Caco-2 (cell line): Measurements from ENCODE around the gene LGALS3BP. TPM values are rescaled to one million over a fixed set of nuclear protein-coding genes. Genes with fewer than 3 reads are reported as not detected.
A peak's percentile ranks its signal among the peaks of the same experiment; 100 is the strongest.

Source experiments
- BruUV-seq: library from RNA; stranded (reverse); fragments of 400-500 nt; replicated peaks from 2 replicates; lab custom pipeline; 2021; lab: Mats Ljungman, UMichigan
- CTCF ChIA-PET: fragments of 300-600 bp; sonication (Branson Sonifier 250); formaldehyde crosslinking; loops from one replicate; lab custom pipeline; 2022; ENCODE audit warnings: antibody characterized with exemption; lab: Charles Lee
- POLR2A ChIA-PET: fragments of 300-600 bp; sonication (Branson Sonifier 250); formaldehyde crosslinking; loops from one replicate; lab custom pipeline; 2022; ENCODE audit warnings: antibody characterized with exemption; lab: Charles Lee
- DNase-seq, 2 experiments: peaks; one replicate each; pipeline versions ENCODE4 v3.0.0 to v3.0.0-alpha.2; 2020 to 2022
- H3K27me3 ChIP-seq: replicated peaks from 2 replicates; pipeline ENCODE4 v1.6.0; 2011; ENCODE audit warnings: low read length; ENCODE audit not compliant: control insufficient read depth, insufficient read depth
- H3K36me3 ChIP-seq: 2 replicates; pipeline ENCODE4 v1.5.1; 2011; ENCODE audit warnings: low read length; ENCODE audit not compliant: control insufficient read depth, insufficient read depth
- H3K4me1 ChIP-seq: fragments of 250-450 bp; sonication (Bioruptor Pico); 2 replicates; pipeline ENCODE4 v1.5.1; 2020; ENCODE audit warnings: mild to moderate bottlenecking
- H3K4me3 ChIP-seq: 2 replicates; pipeline ENCODE4 v1.5.1; 2011; ENCODE audit warnings: low read depth, mild to moderate bottlenecking, control low read depth, low read length
- H3K9me3 ChIP-seq: fragments of 250-450 bp; sonication (Bioruptor Pico); 2 replicates; pipeline ENCODE4 v1.5.1; 2020; ENCODE audit warnings: mild to moderate bottlenecking, moderate library complexity
- H3K27ac Mint-ChIP-seq: one replicate; pipeline ENCODE4 v1.8.0; 2022; ENCODE audit warnings: mixed read lengths; ENCODE audit not compliant: unreplicated experiment
- H3K27me3 Mint-ChIP-seq: one replicate; pipeline ENCODE4 v1.8.0; 2022; ENCODE audit warnings: mixed read lengths; ENCODE audit not compliant: insufficient read depth, unreplicated experiment
- H3K36me3 Mint-ChIP-seq: one replicate; pipeline ENCODE4 v1.8.0; 2022; ENCODE audit warnings: mild to moderate bottlenecking, mixed read lengths; ENCODE audit not compliant: insufficient read depth, unreplicated experiment
- H3K4me1 Mint-ChIP-seq: one replicate; pipeline ENCODE4 v1.8.0; 2022; ENCODE audit warnings: low read depth, mixed read lengths; ENCODE audit not compliant: unreplicated experiment
- H3K4me3 Mint-ChIP-seq: one replicate; pipeline ENCODE4 v1.8.0; 2022; ENCODE audit warnings: mild to moderate bottlenecking, moderate library complexity, mixed read lengths; ENCODE audit not compliant: unreplicated experiment
- H3K9me3 Mint-ChIP-seq: one replicate; pipeline ENCODE4 v1.8.0; 2022; ENCODE audit warnings: mixed read lengths; ENCODE audit not compliant: unreplicated experiment
- intact Hi-C: fragments of 100-400 bp; cut with micrococcal nuclease; formaldehyde crosslinking; loops from one replicate; pipeline ENCODE4 v1.10.0; 2022; ENCODE audit not compliant: unreplicated experiment
- total RNA-seq: library from RNA; stranded (reverse); gene quantifications from 2 replicates; pipeline ENCODE4 v1.2.3, GENCODE V29; 2022
- TF ChIP-seq, protein P1 (sequence below), 2 experiments: fragments of 200-600 bp in 1 of 2; IDR thresholded peaks; 1 replicate in 1 of 2; 2 replicates in 1 of 2; pipeline versions ENCODE4 v1.5.1 to v1.8.0; 2011 to 2022; ENCODE audit warnings: antibody characterized with exemption in 1 of 2, control low read depth in 1 of 2, inconsistent platforms in 1 of 2, low read depth in 1 of 2, low read length in 1 of 2, mild to moderate bottlenecking in 1 of 2, moderate library complexity in 1 of 2; ENCODE audit not compliant: insufficient read depth in 1 of 2, severe bottlenecking in 1 of 2, unreplicated experiment in 1 of 2

The LGALS3BP gene
- total RNA-seq, 1 experiment from 2014 or later = 65.4 TPM

DNA sequence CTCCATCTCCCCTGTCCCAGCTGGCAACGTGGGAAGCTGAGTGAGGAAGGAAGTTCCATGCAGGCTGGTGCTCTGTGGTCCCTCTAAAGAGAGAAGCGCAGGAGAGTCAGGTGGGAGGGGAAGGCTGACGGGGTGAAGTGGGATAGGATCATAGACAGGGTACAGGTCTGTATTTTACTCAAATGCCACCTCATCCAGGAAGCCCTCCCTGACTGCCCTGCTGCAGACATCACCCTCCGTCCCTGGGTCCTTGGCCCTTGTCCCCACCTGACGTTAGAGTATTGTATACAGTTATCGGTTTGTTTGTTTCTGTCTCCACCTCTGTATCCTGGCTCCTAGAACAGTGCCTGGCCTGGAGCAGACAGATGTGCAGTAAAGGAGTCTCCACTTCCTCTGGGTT lies 18.2 kb upstream of the LGALS3BP start:
- intact Hi-C loops = no loop called here
- H3K27ac Mint-ChIP-seq = no peak overlapping the region
- H3K4me3 Mint-ChIP-seq = no peak overlapping the region
- no peaks in the 10 kb centered on the region for H3K9me3 Mint-ChIP-seq
- DNase-seq = peak in 1 of 2 experiments; percentile 9
- no peaks in the 10 kb centered on the region for H3K27me3 Mint-ChIP-seq
- H3K36me3 Mint-ChIP-seq = peaks cover 64% of the 10 kb centered on the region
- no peaks in the 10 kb centered on the region for H3K4me1 Mint-ChIP-seq
- TF ChIP-seq, protein P1, sequence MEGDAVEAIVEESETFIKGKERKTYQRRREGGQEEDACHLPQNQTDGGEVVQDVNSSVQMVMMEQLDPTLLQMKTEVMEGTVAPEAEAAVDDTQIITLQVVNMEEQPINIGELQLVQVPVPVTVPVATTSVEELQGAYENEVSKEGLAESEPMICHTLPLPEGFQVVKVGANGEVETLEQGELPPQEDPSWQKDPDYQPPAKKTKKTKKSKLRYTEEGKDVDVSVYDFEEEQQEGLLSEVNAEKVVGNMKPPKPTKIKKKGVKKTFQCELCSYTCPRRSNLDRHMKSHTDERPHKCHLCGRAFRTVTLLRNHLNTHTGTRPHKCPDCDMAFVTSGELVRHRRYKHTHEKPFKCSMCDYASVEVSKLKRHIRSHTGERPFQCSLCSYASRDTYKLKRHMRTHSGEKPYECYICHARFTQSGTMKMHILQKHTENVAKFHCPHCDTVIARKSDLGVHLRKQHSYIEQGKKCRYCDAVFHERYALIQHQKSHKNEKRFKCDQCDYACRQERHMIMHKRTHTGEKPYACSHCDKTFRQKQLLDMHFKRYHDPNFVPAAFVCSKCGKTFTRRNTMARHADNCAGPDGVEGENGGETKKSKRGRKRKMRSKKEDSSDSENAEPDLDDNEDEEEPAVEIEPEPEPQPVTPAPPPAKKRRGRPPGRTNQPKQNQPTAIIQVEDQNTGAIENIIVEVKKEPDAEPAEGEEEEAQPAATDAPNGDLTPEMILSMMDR (IDR thresholded peaks at IDR 0.05; ENCODE audit: insufficient read depth in 1 of 2, low read depth in 1 of 2, low read length in 1 of 2, severe bottlenecking in 1 of 2, unreplicated experiment in 1 of 2) = no peak
- Histone ChIP-seq H3K9me3 (no peaks in the 10 kb centered on the region), H3K36me3 (0 out of 2 replicates have a peak, but pooled peaks cover 3% of the 10 kb centered on the region), H3K4me3 (no peak overlapping the region), H3K4me1 (no peaks in the 10 kb centered on the region), H3K27me3 (no peaks in the 10 kb centered on the region)
- POLR2A ChIA-PET = no interaction called here
- no TSS peak for BruUV-seq
- CTCF ChIA-PET = interaction anchor here (0.6 kb wide), 1 partner anchor 132 kb away, joined by 5 read pairs; no protein-coding TSS in a partner anchor

DNA sequence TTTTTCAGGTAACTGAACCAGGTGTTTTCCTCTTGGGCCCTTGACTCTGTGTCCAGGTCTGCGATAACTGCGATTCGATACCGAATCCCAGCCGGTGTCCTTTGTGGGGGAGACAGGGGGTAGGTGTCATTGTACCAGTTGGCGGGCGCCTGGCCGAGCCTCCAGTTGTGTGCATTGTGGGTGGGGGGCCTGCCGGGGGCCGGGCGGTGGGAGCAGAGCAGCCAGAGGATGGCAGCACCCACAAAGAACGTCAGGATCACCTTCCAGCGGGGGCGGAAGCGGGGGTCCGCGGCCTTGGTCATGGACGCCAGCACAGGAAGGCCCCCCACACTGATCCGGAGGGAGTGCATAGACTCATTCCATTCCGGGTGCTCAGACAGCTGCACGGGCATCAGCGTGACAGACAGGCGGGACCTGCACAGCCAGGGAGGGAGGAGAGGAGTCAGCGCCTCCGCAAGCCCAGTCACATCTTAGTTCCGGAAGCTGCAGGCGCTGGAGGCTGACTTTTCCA lies 17.6 kb upstream of the LGALS3BP start:
- POLR2A ChIA-PET = no interaction called here
- H3K27me3 Mint-ChIP-seq = no peaks in the 10 kb centered on the region
- Histone ChIP-seq H3K36me3 (0 out of 2 replicates have a peak, but pooled peaks cover 3% of the 10 kb centered on the region), H3K4me3 (no peak overlapping the region), H3K9me3 (no peaks in the 10 kb centered on the region), H3K27me3 (no peaks in the 10 kb centered on the region), H3K4me1 (no peaks in the 10 kb centered on the region)
- H3K4me1 Mint-ChIP-seq = no peaks in the 10 kb centered on the region
- H3K36me3 Mint-ChIP-seq = peaks cover 69% of the 10 kb centered on the region
- intact Hi-C loops = no loop called here
- no peak overlapping the region for H3K4me3 Mint-ChIP-seq
- no peak overlapping the region for H3K27ac Mint-ChIP-seq
- TF ChIP-seq, protein P1 (IDR thresholded peaks at IDR 0.05; ENCODE audit: insufficient read depth in 1 of 2, low read depth in 1 of 2, low read length in 1 of 2, severe bottlenecking in 1 of 2, unreplicated experiment in 1 of 2) = no peak
- BruUV-seq = no TSS peak
- no peaks in the 10 kb centered on the region for H3K9me3 Mint-ChIP-seq
- CTCF ChIA-PET = interaction anchor here (0.6 kb wide), 1 partner anchor 132 kb away, joined by 5 read pairs; no protein-coding TSS in a partner anchor
- DNase-seq = peak in 1 of 2 experiments; percentile 25

GRCh38 chr17:78996781-78997201 lies 17.1 kb upstream of the LGALS3BP start:
- DNase-seq = no peak
- no peaks in the 10 kb centered on the region for H3K4me1 ChIP-seq
- H3K9me3 ChIP-seq = no peaks in the 10 kb centered on the region
- no TSS peak for BruUV-seq
- 0 out of 2 replicates have a peak, but pooled peaks cover 4% of the 10 kb centered on the region for H3K36me3 ChIP-seq
- Mint-ChIP-seq H3K4me3 (no peak overlapping the region), H3K9me3 (no peaks in the 10 kb centered on the region), H3K27ac (no peak overlapping the region), H3K4me1 (no peaks in the 10 kb centered on the region), H3K36me3 (peaks cover 65% of the 10 kb centered on the region), H3K27me3 (no peaks in the 10 kb centered on the region)
- ChIA-PET CTCF (no interaction called here), POLR2A (interaction anchor here (1.0 kb wide), 1 partner anchor 13 kb away, joined by 4 read pairs; no protein-coding TSS in a partner anchor)
- no peaks in the 10 kb centered on the region for H3K27me3 ChIP-seq
- TF ChIP-seq, protein P1 (IDR thresholded peaks at IDR 0.05; ENCODE audit: insufficient read depth in 1 of 2, low read depth in 1 of 2, low read length in 1 of 2, severe bottlenecking in 1 of 2, unreplicated experiment in 1 of 2) = no peak
- intact Hi-C loops = no loop called here
- no peak overlapping the region for H3K4me3 ChIP-seq
